GM12801 (cell line): ENCODE results near the gene NUB1.

ENCODE experiments used
- CTCF ChIP-seq: IDR thresholded peaks from one replicate; pipeline ENCODE4 v1.5.1; 2011; ENCODE audit warnings: control low read depth; ENCODE audit not compliant: insufficient read length; ENCODE audit errors: extremely low read depth

Gene NUB1

GRCh38 chr7:151315038-151315655 lies 26.5 kb upstream of the NUB1 start:
- no peak for TF ChIP-seq CTCF

GRCh38 chr7:151316896-151317295 lies 24.7 kb upstream of the NUB1 start:
- no peak for TF ChIP-seq CTCF

- TF ChIP-seq CTCF, result no peak
These were observed 23.7 kb upstream of the NUB1 start for GRCh38 chr7:151317936-151318335.

GRCh38 chr7:151319189-151319588 lies 22.4 kb upstream of the NUB1 start:
- TF ChIP-seq CTCF, result no peak

- no peak for TF ChIP-seq CTCF
These were observed 21.3 kb upstream of the NUB1 start for GRCh38 chr7:151320263-151320845.

- no peak for TF ChIP-seq CTCF
These were observed 20.3 kb upstream of the NUB1 start for GRCh38 chr7:151321341-151321740.

- no peak for TF ChIP-seq CTCF
These were observed 18.7 kb upstream of the NUB1 start for GRCh38 chr7:151322906-151323305.
